Panc1 (cell line): ENCODE data around the gene MYRF. TPM values are rescaled to one million over a fixed set of nuclear protein-coding genes. Genes with fewer than 3 reads are reported as not detected.

ENCODE experiments used
- ATAC-seq: fragments of 200-7000 bp; cut with Tn5 transposase; 2 replicates; pipeline ENCODE4 v1.9.1; 2020; ENCODE audit warnings: mild to moderate bottlenecking, moderate library complexity
- BruUV-seq: library from RNA; stranded (reverse); fragments of 400-500 nt; replicated peaks from 2 replicates; lab custom pipeline; 2021; lab: Mats Ljungman, UMichigan
- CTCF ChIA-PET: fragments of 300-600 bp; sonication (Branson Sonifier 250); formaldehyde crosslinking; loops from one replicate; lab custom pipeline; 2022; ENCODE audit warnings: antibody characterized with exemption; lab: Charles Lee
- POLR2A ChIA-PET: fragments of 300-600 bp; sonication (Branson Sonifier 250); formaldehyde crosslinking; loops from one replicate; lab custom pipeline; 2022; ENCODE audit warnings: antibody characterized with exemption; lab: Charles Lee
- DNase-seq: peaks from one replicate; pipeline ENCODE4 v3.0.0-alpha.2; 2010; ENCODE audit warnings: low read depth, low spot score
- H3K27ac ChIP-seq: 2 replicates; pipeline ENCODE4 v1.5.1; 2011; ENCODE audit warnings: mild to moderate bottlenecking, low read length, inconsistent platforms
- H3K27me3 ChIP-seq: fragments of 200-500 bp; sonication (Bioruptor generic); 2 replicates; pipeline ENCODE4 v1.6.0; 2014; ENCODE audit warnings: low read length, inconsistent platforms; ENCODE audit not compliant: control insufficient read depth, insufficient read depth
- H3K36me3 ChIP-seq: fragments of 200-500 bp; sonication (Bioruptor generic); 2 replicates; pipeline ENCODE4 v1.5.1; 2014; ENCODE audit warnings: inconsistent platforms, mild to moderate bottlenecking, low read length, moderate library complexity; ENCODE audit not compliant: control insufficient read depth, insufficient read depth
- H3K4me1 ChIP-seq: 2 replicates; pipeline ENCODE4 v1.5.1; 2011; ENCODE audit warnings: inconsistent platforms, mild to moderate bottlenecking, low read length, moderate library complexity; ENCODE audit not compliant: control insufficient read depth, insufficient read depth
- H3K4me3 ChIP-seq, 2 experiments: 2 replicates each; pipeline ENCODE4 v1.5.1; 2011 to 2012; ENCODE audit warnings: low read depth in 2 of 2, low read length in 2 of 2, mild to moderate bottlenecking in 2 of 2, inconsistent platforms in 1 of 2, moderate library complexity in 1 of 2
- H3K9me3 ChIP-seq: fragments of 200-500 bp; sonication (Bioruptor generic); 2 replicates; pipeline ENCODE4 v1.5.1; 2014; ENCODE audit warnings: low read depth, mild to moderate bottlenecking, inconsistent platforms, low read length, moderate library complexity; ENCODE audit not compliant: control insufficient read depth, insufficient read depth
- POLR2AphosphoS5 ChIP-seq: IDR thresholded peaks from 2 replicates; pipeline ENCODE4 v1.6.1; 2012; ENCODE audit warnings: mild to moderate bottlenecking, low read depth, low read length, moderate library complexity
- SIN3A ChIP-seq: IDR thresholded peaks from 2 replicates; pipeline ENCODE4 v1.6.1; 2012; ENCODE audit warnings: low read depth, mild to moderate bottlenecking, low read length, moderate library complexity, borderline replicate concordance; ENCODE audit not compliant: insufficient read depth
- TCF7L2 ChIP-seq: IDR thresholded peaks from 2 replicates; pipeline ENCODE4 v1.6.1; 2011; ENCODE audit warnings: mild to moderate bottlenecking, low read depth, low read length, inconsistent platforms
- in situ Hi-C: cut with HindIII; loops from 2 replicates; pipeline ENCODE4 v1.10.0; 2016; ENCODE audit warnings: low sequenced_read_pairs, low pct_unique_long_range_greater_than_20kb
- intact Hi-C: fragments of 100-400 bp; cut with micrococcal nuclease; formaldehyde crosslinking; loops from one replicate; pipeline ENCODE4 v1.10.0; 2022; ENCODE audit not compliant: unreplicated experiment
- total RNA-seq: library from RNA; stranded (reverse); gene quantifications from one replicate; pipeline ENCODE4 v1.2.1, GENCODE V29; 2021; ENCODE audit not compliant: unreplicated experiment
- TF ChIP-seq, protein P1 (sequence below): fragments of 450-650 bp; IDR thresholded peaks from 2 replicates; pipeline ENCODE4 v1.5.1; 2017; ENCODE audit warnings: mild to moderate bottlenecking
- TF ChIP-seq, protein P2 (sequence below), 2 experiments: IDR thresholded peaks; 2 replicates each; pipeline ENCODE4 v1.6.1; 2011 to 2012; ENCODE audit warnings: low read depth in 2 of 2, control low read depth in 1 of 2, low read length in 1 of 2, mild to moderate bottlenecking in 1 of 2, moderate library complexity in 1 of 2; ENCODE audit not compliant: insufficient read depth in 1 of 2

Gene MYRF
- total RNA-seq, 1 experiment from 2014 or later: 2.8 TPM

DNA sequence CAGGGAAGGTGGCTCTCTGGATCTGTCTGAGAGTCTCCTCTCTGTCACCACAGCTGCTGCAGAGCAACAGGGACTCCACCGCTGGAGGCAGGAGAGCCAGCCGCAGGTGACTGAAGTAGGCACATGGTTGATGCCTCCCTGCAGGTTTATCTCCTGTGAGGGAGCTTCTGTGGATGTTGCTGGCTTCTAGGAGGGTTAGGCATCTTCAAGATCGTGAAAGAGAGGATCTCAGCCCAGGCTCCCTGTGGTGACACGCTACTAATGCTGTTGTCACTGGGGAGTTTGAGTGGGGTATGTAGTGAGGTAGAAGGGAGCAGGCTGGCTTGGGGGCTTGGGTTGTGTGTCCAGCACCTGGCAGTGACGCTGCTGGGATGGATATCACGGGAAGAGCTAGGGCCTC, 38.1 kb upstream of the MYRF start:
- ChIA-PET POLR2A (no interaction called here), CTCF (no interaction called here)
- Histone ChIP-seq H3K4me1 (0 out of 2 replicates have a peak, but pooled peaks cover 7% of the 10 kb centered on the region), H3K27me3 (no peaks in the 10 kb centered on the region), H3K27ac (no peak overlapping the region), H3K9me3 (no peaks in the 10 kb centered on the region), H3K4me3 (no peak overlapping the region), H3K36me3 (no peaks in the 10 kb centered on the region)
- DNase-seq (no peak), ATAC-seq (no peak)
- BruUV-seq: no TSS peak
- in situ Hi-C loops (no loop called here), intact Hi-C loops (no loop called here)
- no peak for TF ChIP-seq SIN3A
- TF ChIP-seq TCF7L2: no peak
- TF ChIP-seq, protein P1, sequence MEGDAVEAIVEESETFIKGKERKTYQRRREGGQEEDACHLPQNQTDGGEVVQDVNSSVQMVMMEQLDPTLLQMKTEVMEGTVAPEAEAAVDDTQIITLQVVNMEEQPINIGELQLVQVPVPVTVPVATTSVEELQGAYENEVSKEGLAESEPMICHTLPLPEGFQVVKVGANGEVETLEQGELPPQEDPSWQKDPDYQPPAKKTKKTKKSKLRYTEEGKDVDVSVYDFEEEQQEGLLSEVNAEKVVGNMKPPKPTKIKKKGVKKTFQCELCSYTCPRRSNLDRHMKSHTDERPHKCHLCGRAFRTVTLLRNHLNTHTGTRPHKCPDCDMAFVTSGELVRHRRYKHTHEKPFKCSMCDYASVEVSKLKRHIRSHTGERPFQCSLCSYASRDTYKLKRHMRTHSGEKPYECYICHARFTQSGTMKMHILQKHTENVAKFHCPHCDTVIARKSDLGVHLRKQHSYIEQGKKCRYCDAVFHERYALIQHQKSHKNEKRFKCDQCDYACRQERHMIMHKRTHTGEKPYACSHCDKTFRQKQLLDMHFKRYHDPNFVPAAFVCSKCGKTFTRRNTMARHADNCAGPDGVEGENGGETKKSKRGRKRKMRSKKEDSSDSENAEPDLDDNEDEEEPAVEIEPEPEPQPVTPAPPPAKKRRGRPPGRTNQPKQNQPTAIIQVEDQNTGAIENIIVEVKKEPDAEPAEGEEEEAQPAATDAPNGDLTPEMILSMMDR: no peak
- TF ChIP-seq, protein P2, sequence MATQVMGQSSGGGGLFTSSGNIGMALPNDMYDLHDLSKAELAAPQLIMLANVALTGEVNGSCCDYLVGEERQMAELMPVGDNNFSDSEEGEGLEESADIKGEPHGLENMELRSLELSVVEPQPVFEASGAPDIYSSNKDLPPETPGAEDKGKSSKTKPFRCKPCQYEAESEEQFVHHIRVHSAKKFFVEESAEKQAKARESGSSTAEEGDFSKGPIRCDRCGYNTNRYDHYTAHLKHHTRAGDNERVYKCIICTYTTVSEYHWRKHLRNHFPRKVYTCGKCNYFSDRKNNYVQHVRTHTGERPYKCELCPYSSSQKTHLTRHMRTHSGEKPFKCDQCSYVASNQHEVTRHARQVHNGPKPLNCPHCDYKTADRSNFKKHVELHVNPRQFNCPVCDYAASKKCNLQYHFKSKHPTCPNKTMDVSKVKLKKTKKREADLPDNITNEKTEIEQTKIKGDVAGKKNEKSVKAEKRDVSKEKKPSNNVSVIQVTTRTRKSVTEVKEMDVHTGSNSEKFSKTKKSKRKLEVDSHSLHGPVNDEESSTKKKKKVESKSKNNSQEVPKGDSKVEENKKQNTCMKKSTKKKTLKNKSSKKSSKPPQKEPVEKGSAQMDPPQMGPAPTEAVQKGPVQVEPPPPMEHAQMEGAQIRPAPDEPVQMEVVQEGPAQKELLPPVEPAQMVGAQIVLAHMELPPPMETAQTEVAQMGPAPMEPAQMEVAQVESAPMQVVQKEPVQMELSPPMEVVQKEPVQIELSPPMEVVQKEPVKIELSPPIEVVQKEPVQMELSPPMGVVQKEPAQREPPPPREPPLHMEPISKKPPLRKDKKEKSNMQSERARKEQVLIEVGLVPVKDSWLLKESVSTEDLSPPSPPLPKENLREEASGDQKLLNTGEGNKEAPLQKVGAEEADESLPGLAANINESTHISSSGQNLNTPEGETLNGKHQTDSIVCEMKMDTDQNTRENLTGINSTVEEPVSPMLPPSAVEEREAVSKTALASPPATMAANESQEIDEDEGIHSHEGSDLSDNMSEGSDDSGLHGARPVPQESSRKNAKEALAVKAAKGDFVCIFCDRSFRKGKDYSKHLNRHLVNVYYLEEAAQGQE (IDR thresholded peaks at IDR 0.05; ENCODE audit: insufficient read depth in 1 of 2, low read depth in 2 of 2, low read length in 1 of 2): no peak
- no peak for TF ChIP-seq POLR2AphosphoS5

DNA sequence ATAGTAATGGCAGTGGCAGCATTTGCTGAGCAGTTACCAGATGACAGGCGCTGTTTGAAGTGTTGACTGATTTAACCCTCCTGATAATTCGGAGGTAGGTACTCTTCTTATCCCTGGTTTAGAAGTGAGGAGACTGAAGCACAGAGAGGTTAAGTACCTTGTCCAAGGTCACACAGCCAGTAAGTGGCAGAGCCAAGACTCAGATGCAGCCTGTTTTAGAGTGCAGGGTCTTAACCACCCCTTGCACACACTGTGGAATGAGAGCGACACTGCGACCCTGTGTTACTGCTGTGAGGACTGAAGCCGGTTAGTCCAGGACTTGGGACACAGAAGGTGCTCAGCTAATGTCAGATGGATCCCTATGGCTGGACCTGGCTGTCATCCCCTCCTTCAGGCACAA, 37.5 kb upstream of the MYRF start:
- Histone ChIP-seq H3K9me3 (no peaks in the 10 kb centered on the region), H3K36me3 (no peaks in the 10 kb centered on the region), H3K4me1 (0 out of 2 replicates have a peak, but pooled peaks cover 7% of the 10 kb centered on the region), H3K4me3 (no peak overlapping the region), H3K27ac (no peak overlapping the region), H3K27me3 (no peaks in the 10 kb centered on the region)
- TF ChIP-seq, protein P2 (IDR thresholded peaks at IDR 0.05; ENCODE audit: insufficient read depth in 1 of 2, low read depth in 2 of 2, low read length in 1 of 2): no peak
- TF ChIP-seq TCF7L2 (no peak), SIN3A (no peak), POLR2AphosphoS5 (no peak)
- TF ChIP-seq, protein P1: no peak
- ChIA-PET CTCF (no interaction called here), POLR2A (interaction anchor here (0.5 kb wide), 1 partner anchor 36 kb away, joined by 10 read pairs; no protein-coding TSS in a partner anchor)
- ATAC-seq: no peak
- intact Hi-C loops (no loop called here), in situ Hi-C loops (no loop called here)
- no TSS peak for BruUV-seq
- no peak for DNase-seq
